GM12873 (cell line): ENCODE data around the gene SLC35F2.

Source experiments
- TF ChIP-seq, protein P1 (sequence below): IDR thresholded peaks from 2 replicates; pipeline ENCODE4 v1.5.1; 2012; ENCODE audit warnings: low read depth, mild to moderate bottlenecking, moderate library complexity, low read length, control low read depth; ENCODE audit not compliant: insufficient read depth; ENCODE audit errors: missing control alignments

Gene SLC35F2

DNA sequence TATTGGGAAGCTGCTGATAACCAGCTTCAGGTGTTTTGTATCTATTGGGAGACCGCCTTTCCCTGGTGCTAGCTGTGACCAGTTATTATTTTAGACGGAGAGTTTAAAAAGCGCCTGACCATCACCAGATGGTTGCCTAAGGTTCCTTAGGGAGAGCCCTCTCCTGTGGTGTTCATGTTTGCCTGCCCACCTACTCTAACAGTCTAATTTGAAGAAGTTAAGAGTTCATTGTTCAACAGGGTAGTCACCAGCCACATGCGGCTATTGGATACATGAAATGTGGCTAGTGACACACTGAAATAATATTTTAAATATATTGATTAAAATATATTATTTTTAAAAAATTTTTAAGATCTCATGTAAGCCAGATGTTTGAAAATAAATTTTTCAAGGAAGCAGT, 75.5 kb downstream of the SLC35F2 start:
- TF ChIP-seq, protein P1, sequence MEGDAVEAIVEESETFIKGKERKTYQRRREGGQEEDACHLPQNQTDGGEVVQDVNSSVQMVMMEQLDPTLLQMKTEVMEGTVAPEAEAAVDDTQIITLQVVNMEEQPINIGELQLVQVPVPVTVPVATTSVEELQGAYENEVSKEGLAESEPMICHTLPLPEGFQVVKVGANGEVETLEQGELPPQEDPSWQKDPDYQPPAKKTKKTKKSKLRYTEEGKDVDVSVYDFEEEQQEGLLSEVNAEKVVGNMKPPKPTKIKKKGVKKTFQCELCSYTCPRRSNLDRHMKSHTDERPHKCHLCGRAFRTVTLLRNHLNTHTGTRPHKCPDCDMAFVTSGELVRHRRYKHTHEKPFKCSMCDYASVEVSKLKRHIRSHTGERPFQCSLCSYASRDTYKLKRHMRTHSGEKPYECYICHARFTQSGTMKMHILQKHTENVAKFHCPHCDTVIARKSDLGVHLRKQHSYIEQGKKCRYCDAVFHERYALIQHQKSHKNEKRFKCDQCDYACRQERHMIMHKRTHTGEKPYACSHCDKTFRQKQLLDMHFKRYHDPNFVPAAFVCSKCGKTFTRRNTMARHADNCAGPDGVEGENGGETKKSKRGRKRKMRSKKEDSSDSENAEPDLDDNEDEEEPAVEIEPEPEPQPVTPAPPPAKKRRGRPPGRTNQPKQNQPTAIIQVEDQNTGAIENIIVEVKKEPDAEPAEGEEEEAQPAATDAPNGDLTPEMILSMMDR, result no peak

DNA sequence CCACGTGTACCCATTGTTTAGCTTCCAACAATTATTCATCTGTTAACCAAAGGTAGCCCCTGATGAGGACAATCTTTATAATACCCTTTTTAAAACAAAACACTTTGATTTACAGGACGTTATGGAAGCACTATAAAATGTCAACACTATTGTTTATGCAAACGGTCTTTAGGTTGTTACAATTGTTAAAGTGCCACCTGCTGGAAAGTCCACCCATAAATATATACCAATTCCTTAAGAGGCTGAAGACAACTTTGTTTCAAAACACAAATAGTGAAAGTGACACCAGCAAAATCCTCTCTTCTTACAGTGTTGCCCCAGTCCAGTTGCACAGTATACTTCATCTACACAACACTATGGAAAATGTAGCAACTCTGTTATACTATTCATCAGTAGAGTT, 77.8 kb downstream of the SLC35F2 start:
- TF ChIP-seq, protein P1, result no peak

DNA sequence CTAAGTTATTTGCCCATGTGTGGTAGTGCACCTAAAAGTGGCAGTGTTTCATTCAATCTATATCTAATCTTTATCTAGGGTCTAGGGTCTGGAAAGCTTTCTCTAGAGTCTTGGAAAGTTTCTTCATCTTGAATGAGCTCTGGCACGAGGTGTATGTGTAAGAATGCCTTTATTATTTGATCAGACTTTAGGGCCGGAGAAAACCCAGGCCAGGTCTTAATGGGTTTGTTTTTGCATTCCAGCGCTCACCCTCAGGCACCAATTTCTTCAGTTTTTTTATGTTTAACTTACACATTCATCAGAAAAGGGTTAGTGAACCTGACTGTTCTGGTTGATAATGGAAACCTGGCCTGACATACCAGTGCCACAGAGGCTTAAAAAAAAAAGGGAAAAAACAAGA, 78.5 kb downstream of the SLC35F2 start:
- TF ChIP-seq, protein P1, result no peak

DNA sequence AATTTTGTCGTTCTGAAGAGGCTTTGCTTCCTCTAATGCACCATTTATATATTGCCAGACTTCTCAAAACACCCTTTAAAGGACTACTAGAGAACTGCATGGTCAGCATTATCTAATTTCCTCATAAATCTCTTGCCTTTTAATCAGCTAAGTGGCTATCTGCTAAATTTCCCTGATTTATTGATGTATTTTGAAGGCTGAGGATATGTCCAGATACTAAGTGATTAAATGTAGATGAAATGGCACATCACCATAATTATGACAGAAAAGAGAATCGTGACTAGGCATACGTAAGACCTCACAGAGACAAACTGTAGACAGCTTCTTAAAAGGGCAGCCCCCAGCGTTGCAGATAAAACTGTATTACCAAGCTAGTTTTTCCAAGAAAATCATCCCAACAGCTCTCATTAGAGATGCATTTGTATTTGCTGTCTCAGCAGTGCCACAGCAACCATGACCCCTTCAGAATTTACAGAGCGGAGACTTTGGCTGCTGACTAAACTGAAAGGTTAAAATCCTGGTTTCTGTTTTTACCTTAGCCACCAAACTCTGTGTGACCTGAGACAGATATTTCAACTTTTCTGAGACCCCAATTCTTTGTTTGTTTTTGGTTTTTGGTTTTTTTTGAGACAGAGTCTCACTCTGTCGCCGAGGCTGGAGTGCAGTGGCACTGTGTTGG, 79.6 kb downstream of the SLC35F2 start:
- TF ChIP-seq, protein P1, result no peak

DNA sequence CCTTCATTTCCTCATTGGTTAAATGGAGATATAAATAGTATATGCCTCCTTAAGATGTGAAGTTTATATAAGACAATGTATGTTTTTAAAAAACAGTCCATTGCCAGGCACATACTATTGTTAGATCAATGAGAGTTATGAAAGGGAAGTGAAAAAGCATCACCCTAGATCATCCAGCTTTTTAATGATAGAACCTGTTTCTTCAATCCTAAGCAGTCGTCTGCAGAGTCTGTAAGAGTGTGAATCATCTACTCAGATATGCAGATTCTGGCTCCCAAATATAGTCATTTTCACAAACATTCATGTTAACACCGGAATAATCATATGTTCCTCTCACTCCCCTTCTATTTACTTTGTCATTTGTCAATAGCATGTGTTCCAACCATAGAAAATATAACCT, 81.5 kb downstream of the SLC35F2 start:
- TF ChIP-seq, protein P1, result no peak

DNA sequence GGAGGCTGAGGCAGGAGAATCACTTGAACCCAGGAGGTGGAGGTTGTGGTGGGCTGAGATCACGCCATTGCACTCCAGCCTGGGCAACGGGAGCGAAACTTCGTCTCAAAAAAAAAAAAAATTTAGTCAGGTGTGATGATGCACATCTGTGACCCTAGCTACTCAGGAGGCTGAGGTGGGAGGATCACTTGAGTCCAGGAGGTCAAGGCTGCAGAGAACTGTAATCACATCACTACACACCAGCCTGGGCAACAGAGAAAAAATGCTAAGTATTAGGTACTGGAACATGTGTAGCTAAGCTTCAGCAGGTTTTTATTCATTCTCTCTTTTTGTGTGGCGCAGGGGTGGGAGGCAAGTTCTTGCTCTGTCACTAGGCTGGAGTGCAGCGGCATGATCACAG, 82.5 kb downstream of the SLC35F2 start:
- TF ChIP-seq, protein P1, result no peak

DNA sequence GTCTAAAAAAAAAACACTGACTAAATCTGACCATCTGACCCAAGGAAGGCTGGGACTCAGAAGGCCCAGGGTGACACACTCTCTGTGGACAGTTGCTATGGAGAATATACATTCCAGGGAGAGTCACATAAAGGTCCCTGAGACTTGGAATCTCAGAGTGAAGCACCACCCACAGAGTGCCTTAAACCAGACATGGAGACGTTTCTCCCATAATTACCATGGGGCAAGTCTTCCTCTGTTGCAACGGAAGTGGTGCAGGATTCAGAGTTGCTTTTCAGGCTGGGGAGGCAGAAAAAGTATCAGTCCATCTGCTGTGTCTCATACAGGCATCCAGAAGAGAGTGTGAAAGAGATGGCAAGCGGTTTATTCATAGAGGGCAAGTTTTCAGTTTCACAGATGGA, 88.0 kb downstream of the SLC35F2 start:
- TF ChIP-seq, protein P1, result no peak
